PC-9 (cell line): Measurements from ENCODE around the gene ECHDC3. TPM values are rescaled to one million over a fixed set of nuclear protein-coding genes. Genes with fewer than 3 reads are reported as not detected.

Experiments
- BruUV-seq: library from RNA; stranded (reverse); fragments of 400-500 nt; replicated peaks from 2 replicates; lab custom pipeline; 2021; lab: Mats Ljungman, UMichigan
- CTCF ChIA-PET: fragments of 300-600 bp; sonication (Branson Sonifier 250); formaldehyde crosslinking; loops from one replicate; lab custom pipeline; 2022; ENCODE audit warnings: antibody characterized with exemption; lab: Charles Lee
- POLR2A ChIA-PET: fragments of 300-600 bp; sonication (Branson Sonifier 250); formaldehyde crosslinking; loops from one replicate; lab custom pipeline; 2022; ENCODE audit warnings: antibody characterized with exemption; ENCODE audit not compliant: unreplicated experiment; lab: Charles Lee
- DNase-seq, 2 experiments: peaks; one replicate each; pipeline versions ENCODE4 v3.0.0 to v3.0.0-alpha.2; 2015 to 2022; ENCODE audit warnings: mixed read lengths in 1 of 2
- H2AFZ ChIP-seq: fragments of 200-600 bp; sonication (generic); 2 replicates; pipeline ENCODE4 v1.8.1; 2017; ENCODE audit warnings: antibody characterized with exemption
- H3F3A ChIP-seq: fragments of 200-600 bp; sonication (generic); 2 replicates; pipeline ENCODE4 v1.8.1; 2017; ENCODE audit warnings: antibody characterized with exemption, mild to moderate bottlenecking, low read depth; ENCODE audit not compliant: insufficient read depth
- H3K27ac ChIP-seq: fragments of 200-600 bp; sonication (generic); 2 replicates; pipeline ENCODE4 v1.6.1; 2016; ENCODE audit warnings: mixed run types
- H3K27me3 ChIP-seq: fragments of 200-600 bp; sonication (generic); 2 replicates; pipeline ENCODE4 v1.6.1; 2016; ENCODE audit warnings: low read depth, mixed run types; ENCODE audit not compliant: insufficient read depth
- H3K36me3 ChIP-seq: fragments of 200-600 bp; sonication (generic); 2 replicates; pipeline ENCODE4 v1.6.1; 2016; ENCODE audit warnings: low read depth, mixed run types
- H3K4me1 ChIP-seq: fragments of 200-600 bp; sonication (generic); replicated peaks from 2 replicates; pipeline ENCODE4 v1.6.1; 2016; ENCODE audit warnings: mixed run types; ENCODE audit not compliant: insufficient read depth
- H3K4me2 ChIP-seq: fragments of 200-600 bp; sonication (generic); 2 replicates; pipeline ENCODE4 v1.6.1; 2017; ENCODE audit warnings: mixed run types
- H3K4me3 ChIP-seq: fragments of 200-600 bp; sonication (generic); 2 replicates; pipeline ENCODE4 v1.6.1; 2016; ENCODE audit warnings: mixed run types
- H3K79me2 ChIP-seq: fragments of 200-600 bp; sonication (generic); 2 replicates; pipeline ENCODE4 v1.6.1; 2017; ENCODE audit warnings: low read depth, mixed run types
- H3K9me2 ChIP-seq: fragments of 200-600 bp; sonication (generic); 2 replicates; pipeline ENCODE4 v1.8.1; 2017; ENCODE audit warnings: mild to moderate bottlenecking; ENCODE audit not compliant: insufficient read depth
- H3K9me3 ChIP-seq: fragments of 200-600 bp; sonication (generic); 2 replicates; pipeline ENCODE4 v1.8.1; 2016; ENCODE audit warnings: low read depth; ENCODE audit not compliant: insufficient read depth
- H4K20me1 ChIP-seq: fragments of 200-600 bp; sonication (generic); 2 replicates; pipeline ENCODE4 v1.8.1; 2017; ENCODE audit not compliant: insufficient read depth
- CTCF ChIP-seq: fragments of 200-600 bp; sonication (generic); conservative IDR thresholded peaks from 2 replicates; pipeline ENCODE4 v1.6.1; 2017; ENCODE audit warnings: mixed run types, antibody characterized with exemption, mild to moderate bottlenecking, moderate library complexity
- EZH2 ChIP-seq: fragments of 200-600 bp; sonication (generic); IDR thresholded peaks from 2 replicates; pipeline ENCODE4 v1.8.0; 2017; ENCODE audit warnings: antibody characterized with exemption, low read depth
- intact Hi-C: fragments of 100-400 bp; cut with micrococcal nuclease; formaldehyde crosslinking; loops from one replicate; pipeline ENCODE4 v1.10.0; 2022; ENCODE audit not compliant: unreplicated experiment
- total RNA-seq: library from RNA; stranded (reverse); gene quantifications from 2 replicates; pipeline ENCODE4 v1.2.3, GENCODE V29; 2021

The ECHDC3 gene
- total RNA-seq, 1 experiment from 2014 or later: not detected

GRCh38 chr10:11724938-11725776 lies 17.0 kb upstream of the ECHDC3 start:
- Histone ChIP-seq H3K4me3 (no peak overlapping the region), H3K9me2 (no peaks in the 10 kb centered on the region), H3K36me3 (no peaks in the 10 kb centered on the region), H3K27ac (no peak overlapping the region), H2AFZ (no peak overlapping the region), H3K4me2 (no peak overlapping the region), H3K4me1 (peaks cover 5% of the 10 kb centered on the region), H3F3A (no peaks in the 10 kb centered on the region; the same call in 1 of the 2 replicates), H3K79me2 (no peaks in the 10 kb centered on the region), H3K27me3 (no peaks in the 10 kb centered on the region), H4K20me1 (no peaks in the 10 kb centered on the region), H3K9me3 (no peaks in the 10 kb centered on the region)
- POLR2A ChIA-PET: interaction anchor here (0.6 kb wide), 1 partner anchor 75 kb away, joined by 21 read pairs; no protein-coding TSS in a partner anchor
- peak; percentile 24 to 58 for DNase-seq
- BruUV-seq: no TSS peak
- TF ChIP-seq EZH2: no peak
- TF ChIP-seq CTCF: peak; percentile 75
- intact Hi-C loops: loop anchor here (1.0 kb wide), 1 partner anchor 210 kb away; no protein-coding TSS in a partner anchor
- CTCF ChIA-PET: interaction anchor here (0.9 to 1.0 kb wide), 2 partner anchors 137 to 209 kb away, joined by 3 to 4 read pairs; no protein-coding TSS in a partner anchor

GRCh38 chr10:11725912-11726311 lies 16.3 kb upstream of the ECHDC3 start:
- TF ChIP-seq EZH2 (no peak), CTCF (no peak)
- no TSS peak for BruUV-seq
- Histone ChIP-seq H3K27me3 (no peaks in the 10 kb centered on the region), H4K20me1 (no peaks in the 10 kb centered on the region), H3K9me2 (no peaks in the 10 kb centered on the region), H3K79me2 (no peaks in the 10 kb centered on the region), H2AFZ (no peak overlapping the region), H3K4me1 (no peaks in the 10 kb centered on the region), H3K27ac (no peak overlapping the region), H3K4me2 (no peak overlapping the region), H3K4me3 (no peak overlapping the region), H3K9me3 (no peaks in the 10 kb centered on the region), H3F3A (no peaks in the 10 kb centered on the region), H3K36me3 (no peaks in the 10 kb centered on the region)
- ChIA-PET POLR2A (no interaction called here), CTCF (no interaction called here)
- intact Hi-C loops: loop anchor here (1.0 kb wide), 1 partner anchor 211 kb away; no protein-coding TSS in a partner anchor
- no peak for DNase-seq

DNA sequence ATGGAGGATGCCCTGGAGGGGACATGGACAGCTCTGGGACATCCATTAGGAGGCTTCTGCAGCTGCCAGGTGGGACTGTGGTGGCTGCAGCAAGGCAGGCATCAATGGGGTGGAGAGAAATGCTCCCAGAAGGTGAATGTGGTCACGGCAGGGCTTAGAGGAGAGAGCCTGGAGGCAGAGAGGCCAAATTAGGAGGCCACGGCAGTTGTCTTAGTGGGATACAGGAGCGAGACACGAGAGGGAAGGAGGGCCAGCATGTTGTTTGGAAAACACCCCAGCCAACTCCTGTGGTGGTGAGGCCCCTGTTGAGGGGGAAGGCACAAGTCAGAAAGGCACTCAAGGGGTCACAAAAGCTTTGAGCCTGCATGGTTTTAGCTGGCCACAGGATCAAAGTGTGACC lies 14.6 kb upstream of the ECHDC3 start:
- Histone ChIP-seq H3K4me1 (no peaks in the 10 kb centered on the region), H3K27me3 (no peaks in the 10 kb centered on the region), H3K4me3 (no peak overlapping the region), H3K36me3 (no peaks in the 10 kb centered on the region), H3K4me2 (no peak overlapping the region), H4K20me1 (no peaks in the 10 kb centered on the region), H3F3A (no peaks in the 10 kb centered on the region), H3K27ac (no peak overlapping the region), H2AFZ (no peak overlapping the region), H3K79me2 (no peaks in the 10 kb centered on the region), H3K9me3 (no peaks in the 10 kb centered on the region), H3K9me2 (no peaks in the 10 kb centered on the region)
- DNase-seq: no peak
- CTCF ChIA-PET: no interaction called here
- intact Hi-C loops: no loop called here
- POLR2A ChIA-PET: no interaction called here
- no TSS peak for BruUV-seq
- TF ChIP-seq EZH2 (no peak), CTCF (no peak)
